ENCODE measurements around the gene RNF166. TPM values are rescaled to one million over a fixed set of nuclear protein-coding genes. Genes with fewer than 3 reads are reported as not detected.

RNF166 gene
- total and polyA plus RNA-seq, 2 donors (not counting 1 experiment from before 2014, with no cell fraction given): 6.6 to 9.7 TPM

GRCh38 chr16:88694221-88695087 is 11.8 kb downstream of the RNF166 start:
- no peak overlapping the region for H3K9ac ChIP-seq (ENCODE audit: insufficient read depth, low read length)
- no peaks in the 10 kb centered on the region for H3K9me3 ChIP-seq (ENCODE audit: control insufficient read depth, insufficient read depth, low read depth, low read length)
- H3K4me3 ChIP-seq (replicated peaks in 1 of 4; ENCODE audit: control extremely low read depth in 1 of 4, insufficient read depth in 1 of 4, low read depth in 3 of 4, low read length in 4 of 4): no peak overlapping the region
- no peaks in the 10 kb centered on the region for H3K4me1 ChIP-seq (ENCODE audit: control insufficient read depth, extremely low read depth, insufficient read depth, low read length)
- peaks cover 12% of the 10 kb centered on the region for H3K36me3 ChIP-seq (ENCODE audit: control insufficient read depth, insufficient read depth, low read length)
- H2AFZ ChIP-seq (ENCODE audit: low read length): no peak overlapping the region
- H4K20me1 ChIP-seq (ENCODE audit: control insufficient read depth, extremely low read depth, insufficient read depth, low read length): no peaks in the 10 kb centered on the region
- H3K27me3 ChIP-seq (ENCODE audit: control insufficient read depth, insufficient read depth, low read length): peaks cover 2% of the 10 kb centered on the region
- no peaks in the 10 kb centered on the region for H3K79me2 ChIP-seq (ENCODE audit: control insufficient read depth, insufficient read depth, low read length)
- TF ChIP-seq CTCF (conservative IDR thresholded peaks at IDR 0.05 in 1 of 2, IDR thresholded peaks at IDR 0.05 in 1 of 2; ENCODE audit: low read depth in 1 of 2, low read length in 2 of 2) (no peak), EZH2 (IDR thresholded peaks at IDR 0.05; ENCODE audit: low read length, missing control alignments) (no peak)
- no peak for DNase-seq (ENCODE audit: low read depth in 2 of 2)
- H3K4me2 ChIP-seq (ENCODE audit: extremely low read depth, insufficient read depth, low read length): no peak overlapping the region
- no peak overlapping the region for H3K27ac ChIP-seq (ENCODE audit: insufficient read depth, low read length)

- H3K4me1 ChIP-seq (ENCODE audit: control insufficient read depth, extremely low read depth, insufficient read depth, low read length): no peaks in the 10 kb centered on the region
- no peak overlapping the region for H3K27ac ChIP-seq (ENCODE audit: insufficient read depth, low read length)
- no peaks in the 10 kb centered on the region for H3K9me3 ChIP-seq (ENCODE audit: control insufficient read depth, insufficient read depth, low read depth, low read length)
- TF ChIP-seq EZH2 (IDR thresholded peaks at IDR 0.05; ENCODE audit: low read length, missing control alignments) (no peak), CTCF (conservative IDR thresholded peaks at IDR 0.05 in 1 of 2, IDR thresholded peaks at IDR 0.05 in 1 of 2; ENCODE audit: low read depth in 1 of 2, low read length in 2 of 2) (no peak)
- H3K4me3 ChIP-seq (replicated peaks in 1 of 4; ENCODE audit: control extremely low read depth in 1 of 4, insufficient read depth in 1 of 4, low read depth in 3 of 4, low read length in 4 of 4): no peak overlapping the region
- H3K27me3 ChIP-seq (ENCODE audit: control insufficient read depth, insufficient read depth, low read length): peaks cover 4% of the 10 kb centered on the region
- DNase-seq (ENCODE audit: low read depth in 2 of 2): no peak
- H3K9ac ChIP-seq (ENCODE audit: insufficient read depth, low read length): no peak overlapping the region
- H3K79me2 ChIP-seq (ENCODE audit: control insufficient read depth, insufficient read depth, low read length): no peaks in the 10 kb centered on the region
- no peak overlapping the region for H3K4me2 ChIP-seq (ENCODE audit: extremely low read depth, insufficient read depth, low read length)
- no peak overlapping the region for H2AFZ ChIP-seq (ENCODE audit: low read length)
- H3K36me3 ChIP-seq (ENCODE audit: control insufficient read depth, insufficient read depth, low read length): peaks cover 7% of the 10 kb centered on the region
- no peaks in the 10 kb centered on the region for H4K20me1 ChIP-seq (ENCODE audit: control insufficient read depth, extremely low read depth, insufficient read depth, low read length)
These were observed 12.6 kb downstream of the RNF166 start for GRCh38 chr16:88693420-88694177.

- no peaks in the 10 kb centered on the region for H3K4me1 ChIP-seq (ENCODE audit: control insufficient read depth, extremely low read depth, insufficient read depth, low read length)
- no peak overlapping the region for H2AFZ ChIP-seq (ENCODE audit: low read length)
- DNase-seq (ENCODE audit: low read depth in 2 of 2): no peak
- TF ChIP-seq CTCF (conservative IDR thresholded peaks at IDR 0.05 in 1 of 2, IDR thresholded peaks at IDR 0.05 in 1 of 2; ENCODE audit: low read depth in 1 of 2, low read length in 2 of 2) (no peak), EZH2 (IDR thresholded peaks at IDR 0.05; ENCODE audit: low read length, missing control alignments) (no peak)
- H3K36me3 ChIP-seq (ENCODE audit: control insufficient read depth, insufficient read depth, low read length): peaks cover 4% of the 10 kb centered on the region
- H4K20me1 ChIP-seq (ENCODE audit: control insufficient read depth, extremely low read depth, insufficient read depth, low read length): no peaks in the 10 kb centered on the region
- peaks cover 9% of the 10 kb centered on the region for H3K27me3 ChIP-seq (ENCODE audit: control insufficient read depth, insufficient read depth, low read length)
- H3K9ac ChIP-seq (ENCODE audit: insufficient read depth, low read length): no peak overlapping the region
- no peak overlapping the region for H3K4me2 ChIP-seq (ENCODE audit: extremely low read depth, insufficient read depth, low read length)
- no peak overlapping the region for H3K27ac ChIP-seq (ENCODE audit: insufficient read depth, low read length)
- H3K9me3 ChIP-seq (ENCODE audit: control insufficient read depth, insufficient read depth, low read depth, low read length): no peaks in the 10 kb centered on the region
- no peaks in the 10 kb centered on the region for H3K79me2 ChIP-seq (ENCODE audit: control insufficient read depth, insufficient read depth, low read length)
- H3K4me3 ChIP-seq (replicated peaks in 1 of 4; ENCODE audit: control extremely low read depth in 1 of 4, insufficient read depth in 1 of 4, low read depth in 3 of 4, low read length in 4 of 4): no peak overlapping the region
These were observed 13.3 kb downstream of the RNF166 start for GRCh38 chr16:88692861-88693260.
